OCI-LY3 (cell line): ENCODE measurements around the gene ENOX2.

Experiments used
- CTCF ChIP-seq: fragments of 200-600, 300-600 bp; sonication (generic); IDR thresholded peaks from 2 replicates; pipeline ENCODE4 v1.5.1; 2014; ENCODE audit warnings: antibody characterized with exemption, low read length, low read depth
- EZH2phosphoT487 ChIP-seq: fragments of 200-600 bp; shearing (Covaris generic); IDR thresholded peaks from 2 replicates; pipeline ENCODE4 v1.6.1; 2018; ENCODE audit warnings: antibody characterized with exemption, mixed run types, low read depth

GRCh38 chrX:130691576-130691975, 211.4 kb downstream of the ENOX2 start:
- TF ChIP-seq CTCF: no peak
- no peak for TF ChIP-seq EZH2phosphoT487
